ENCODE measurements around the gene C17orf67. TPM values are rescaled to one million over a fixed set of nuclear protein-coding genes. Genes with fewer than 3 reads are reported as not detected.

The C17orf67 gene
- total RNA-seq, 1 experiment from 2014 or later = 4.6 TPM

GRCh38 chr17:56795221-56795865, 38.4 kb downstream of the C17orf67 start:
- BruUV-seq (replicated peaks) = no TSS peak
- peaks cover 2% of the 10 kb centered on the region for H3K36me3 Mint-ChIP-seq (ENCODE audit: insufficient read depth, unreplicated experiment)
- no peaks in the 10 kb centered on the region for H3K27me3 Mint-ChIP-seq (ENCODE audit: unreplicated experiment)
- H3K4me3 Mint-ChIP-seq (ENCODE audit: low read depth, unreplicated experiment) = no peak overlapping the region
- CTCF ChIA-PET = no interaction called here
- TF ChIP-seq, protein P1, sequence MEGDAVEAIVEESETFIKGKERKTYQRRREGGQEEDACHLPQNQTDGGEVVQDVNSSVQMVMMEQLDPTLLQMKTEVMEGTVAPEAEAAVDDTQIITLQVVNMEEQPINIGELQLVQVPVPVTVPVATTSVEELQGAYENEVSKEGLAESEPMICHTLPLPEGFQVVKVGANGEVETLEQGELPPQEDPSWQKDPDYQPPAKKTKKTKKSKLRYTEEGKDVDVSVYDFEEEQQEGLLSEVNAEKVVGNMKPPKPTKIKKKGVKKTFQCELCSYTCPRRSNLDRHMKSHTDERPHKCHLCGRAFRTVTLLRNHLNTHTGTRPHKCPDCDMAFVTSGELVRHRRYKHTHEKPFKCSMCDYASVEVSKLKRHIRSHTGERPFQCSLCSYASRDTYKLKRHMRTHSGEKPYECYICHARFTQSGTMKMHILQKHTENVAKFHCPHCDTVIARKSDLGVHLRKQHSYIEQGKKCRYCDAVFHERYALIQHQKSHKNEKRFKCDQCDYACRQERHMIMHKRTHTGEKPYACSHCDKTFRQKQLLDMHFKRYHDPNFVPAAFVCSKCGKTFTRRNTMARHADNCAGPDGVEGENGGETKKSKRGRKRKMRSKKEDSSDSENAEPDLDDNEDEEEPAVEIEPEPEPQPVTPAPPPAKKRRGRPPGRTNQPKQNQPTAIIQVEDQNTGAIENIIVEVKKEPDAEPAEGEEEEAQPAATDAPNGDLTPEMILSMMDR (IDR thresholded peaks at IDR 0.05; ENCODE audit: unreplicated experiment) = no peak
- peaks cover 3% of the 10 kb centered on the region for H3K9me3 Mint-ChIP-seq (ENCODE audit: low read depth, unreplicated experiment)
- H3K4me1 Mint-ChIP-seq (ENCODE audit: low read depth, unreplicated experiment) = no peaks in the 10 kb centered on the region
- intact Hi-C loops (cut with micrococcal nuclease; ENCODE audit: unreplicated experiment) = no loop called here
- H3K27ac Mint-ChIP-seq (ENCODE audit: unreplicated experiment) = no peak overlapping the region
- DNase-seq = no peak

GRCh38 chr17:56793957-56794356, 39.8 kb downstream of the C17orf67 start:
- intact Hi-C loops (cut with micrococcal nuclease; ENCODE audit: unreplicated experiment) = no loop called here
- Mint-ChIP-seq H3K27ac (ENCODE audit: unreplicated experiment) (no peak overlapping the region), H3K4me3 (ENCODE audit: low read depth, unreplicated experiment) (no peak overlapping the region), H3K27me3 (ENCODE audit: unreplicated experiment) (no peaks in the 10 kb centered on the region), H3K36me3 (ENCODE audit: insufficient read depth, unreplicated experiment) (no peaks in the 10 kb centered on the region), H3K4me1 (ENCODE audit: low read depth, unreplicated experiment) (no peaks in the 10 kb centered on the region), H3K9me3 (ENCODE audit: low read depth, unreplicated experiment) (peaks cover 3% of the 10 kb centered on the region)
- no TSS peak for BruUV-seq (replicated peaks)
- CTCF ChIA-PET = no interaction called here
- TF ChIP-seq, protein P1 (IDR thresholded peaks at IDR 0.05; ENCODE audit: unreplicated experiment) = no peak
- no peak for DNase-seq

GRCh38 chr17:56793531-56793930, 40.2 kb downstream of the C17orf67 start:
- intact Hi-C loops (cut with micrococcal nuclease; ENCODE audit: unreplicated experiment) = no loop called here
- H3K36me3 Mint-ChIP-seq (ENCODE audit: insufficient read depth, unreplicated experiment) = no peaks in the 10 kb centered on the region
- no peak overlapping the region for H3K4me3 Mint-ChIP-seq (ENCODE audit: low read depth, unreplicated experiment)
- no peak for DNase-seq
- no peaks in the 10 kb centered on the region for H3K27me3 Mint-ChIP-seq (ENCODE audit: unreplicated experiment)
- no peak overlapping the region for H3K27ac Mint-ChIP-seq (ENCODE audit: unreplicated experiment)
- TF ChIP-seq, protein P1 (IDR thresholded peaks at IDR 0.05; ENCODE audit: unreplicated experiment) = no peak
- peaks cover 3% of the 10 kb centered on the region for H3K9me3 Mint-ChIP-seq (ENCODE audit: low read depth, unreplicated experiment)
- CTCF ChIA-PET = no interaction called here
- BruUV-seq (replicated peaks) = no TSS peak
- H3K4me1 Mint-ChIP-seq (ENCODE audit: low read depth, unreplicated experiment) = no peaks in the 10 kb centered on the region

DNA sequence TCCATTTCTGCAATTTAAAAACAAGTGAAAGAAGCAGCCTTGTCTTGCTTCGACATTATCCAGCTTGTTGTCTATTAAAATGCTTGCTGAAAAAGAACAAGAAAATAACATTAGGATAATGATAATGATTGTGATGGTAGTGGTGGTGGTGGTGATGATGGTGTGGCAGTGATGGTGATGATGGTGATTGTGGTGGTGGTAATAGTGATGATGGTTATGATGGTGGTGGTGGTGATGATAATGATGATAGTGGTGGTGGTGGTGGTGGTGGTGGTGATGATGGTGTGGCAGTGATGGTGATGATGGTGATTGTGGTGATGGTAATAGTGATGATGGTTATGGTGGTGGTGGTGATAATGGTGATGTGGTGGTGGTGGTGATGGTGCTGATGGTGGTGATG, 41.5 kb downstream of the C17orf67 start:
- CTCF ChIA-PET = interaction anchor here (0.7 kb wide), 1 partner anchor 127 kb away, joined by 3 read pairs; no protein-coding TSS in a partner anchor
- no TSS peak for BruUV-seq (replicated peaks)

More for the DNA sequence above, 41.5 kb downstream of the C17orf67 start:
- no peaks in the 10 kb centered on the region for H3K27me3 Mint-ChIP-seq (ENCODE audit: unreplicated experiment)
- TF ChIP-seq, protein P1 (IDR thresholded peaks at IDR 0.05; ENCODE audit: unreplicated experiment) = no peak
- intact Hi-C loops (cut with micrococcal nuclease; ENCODE audit: unreplicated experiment) = no loop called here
- no peak overlapping the region for H3K4me3 Mint-ChIP-seq (ENCODE audit: low read depth, unreplicated experiment)
- no peak overlapping the region for H3K27ac Mint-ChIP-seq (ENCODE audit: unreplicated experiment)
- H3K4me1 Mint-ChIP-seq (ENCODE audit: low read depth, unreplicated experiment) = peaks cover 4% of the 10 kb centered on the region
- no peak for DNase-seq
- H3K36me3 Mint-ChIP-seq (ENCODE audit: insufficient read depth, unreplicated experiment) = no peaks in the 10 kb centered on the region
- peaks cover 3% of the 10 kb centered on the region for H3K9me3 Mint-ChIP-seq (ENCODE audit: low read depth, unreplicated experiment)
